Right lobe of liver (tissue), 6 donors: ENCODE data around the gene MIER2. TPM values are rescaled to one million over a fixed set of nuclear protein-coding genes. Genes with fewer than 3 reads are reported as not detected.
"Not testable (repeated sequence)": the region's sequence is repeated elsewhere in the genome, so short reads cannot be mapped to it uniquely, and the experiment has no call there.

Source experiments
- ATAC-seq, 4 donors: fragments of 200-7000 bp; cut with Tn5 transposase; one replicate each; pipeline ENCODE4 v1.9.1; 2020; ENCODE audit warnings: mild to moderate bottlenecking in 4 of 4, moderate library complexity in 4 of 4
- DNase-seq, 3 donors: peaks; one replicate each; pipeline ENCODE4 v3.0.0-alpha.2; 2020
- H3K27ac ChIP-seq, 3 donors: fragments of 200-600 bp; one replicate each; pipeline ENCODE4 v1.8.0; 2022
- H3K27me3 ChIP-seq, 2 donors: fragments of 200-600 bp; one replicate each; pipeline ENCODE4 v1.8.0; 2022
- H3K36me3 ChIP-seq, 4 donors: fragments of 200-600 bp; sonication (generic) in 1 of 4; one replicate each; pipeline versions ENCODE4 v1.5.1 to v1.8.0; 2017 to 2022; ENCODE audit warnings: control low read depth in 1 of 4
- H3K4me1 ChIP-seq, 4 donors: fragments of 200-600 bp; sonication (generic) in 1 of 4; one replicate each; pipeline versions ENCODE4 v1.5.1 to v1.8.0; 2017 to 2022; ENCODE audit warnings: control low read depth in 1 of 4
- H3K4me3 ChIP-seq, 3 donors: fragments of 200-600 bp; one replicate each; pipeline ENCODE4 v1.8.0; 2022
- H3K9me3 ChIP-seq, 4 donors: fragments of 200-600 bp; sonication (generic) in 1 of 4; one replicate each; pipeline versions ENCODE4 v1.5.1 to v1.8.0; 2017 to 2022; ENCODE audit warnings: control low read depth in 1 of 4
- POLR2A ChIP-seq: fragments of 450-650 bp; IDR thresholded peaks from one replicate; pipeline ENCODE4 v1.6.1; 2017; ENCODE audit warnings: antibody characterized with exemption, mild to moderate bottlenecking
- WGBS: methylation state at CpG from one replicate; pipeline ENCODE4 v1.1.6; 2018; ENCODE audit warnings: low coverage, low lambda C conversion rate; ENCODE audit not compliant: insufficient coverage; ENCODE audit errors: missing lambda C conversion rate; 5-methylcytosine and 5-hydroxymethylcytosine counted together
- intact Hi-C, 2 donors: fragments of 100-400 bp; cut with DNase I; formaldehyde crosslinking; loops; one replicate each; pipeline versions ENCODE4 v1.11.2 to v1.14.1; 2022
- long read RNA-seq: library from polyadenylated mRNA; unstranded; transcript quantifications from one replicate; pipeline ENCODE4 v2.0.0, GENCODE V29; 2019
- total RNA-seq, 6 experiments: library from RNA; depleted of rRNA in 2 of 6; stranded (reverse); fragments of >200 nt in 2 of 6; fragmentation: NEBNext Ultra II Directional in 3 of 6; extraction: Animal tissue kit (Norgen Biotek cat#: 25700) in 3 of 6; gene quantifications; one replicate each; pipeline versions ENCODE4 v1.1.0 to v1.2.4, GENCODE V29; 2016 to 2023
- TF ChIP-seq, protein P1 (sequence below), 4 donors: fragments of 200-600 bp in 3 of 4; fragments of 450-650 bp in 1 of 4; IDR thresholded peaks; one replicate each; pipeline versions ENCODE4 v1.5.1 to v1.8.0; 2016 to 2022; ENCODE audit warnings: antibody characterized with exemption in 4 of 4, mild to moderate bottlenecking in 2 of 4
- donor health status: DM: no; HTN: yes; CAD: no.
- donor health status: DM: no; HTN: no; CAD: no.
- donor health status: DM: no; HTN: no; CAD: no.
- donor health status: DM: no; HTN: yes; CAD: no.
- donor health status: DM: no; HTN: yes; CAD: no.

The MIER2 gene, protein sequence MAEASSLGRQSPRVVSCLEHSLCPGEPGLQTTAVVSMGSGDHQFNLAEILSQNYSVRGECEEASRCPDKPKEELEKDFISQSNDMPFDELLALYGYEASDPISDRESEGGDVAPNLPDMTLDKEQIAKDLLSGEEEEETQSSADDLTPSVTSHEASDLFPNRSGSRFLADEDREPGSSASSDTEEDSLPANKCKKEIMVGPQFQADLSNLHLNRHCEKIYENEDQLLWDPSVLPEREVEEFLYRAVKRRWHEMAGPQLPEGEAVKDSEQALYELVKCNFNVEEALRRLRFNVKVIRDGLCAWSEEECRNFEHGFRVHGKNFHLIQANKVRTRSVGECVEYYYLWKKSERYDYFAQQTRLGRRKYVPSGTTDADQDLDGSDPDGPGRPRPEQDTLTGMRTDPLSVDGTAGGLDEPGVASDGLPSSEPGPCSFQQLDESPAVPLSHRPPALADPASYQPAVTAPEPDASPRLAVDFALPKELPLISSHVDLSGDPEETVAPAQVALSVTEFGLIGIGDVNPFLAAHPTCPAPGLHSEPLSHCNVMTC
- total RNA-seq, result 1 to 10 TPM; 3.1 to 7.3 (median 4.5) TPM
- long read RNA-seq, result 0 reads

DNA sequence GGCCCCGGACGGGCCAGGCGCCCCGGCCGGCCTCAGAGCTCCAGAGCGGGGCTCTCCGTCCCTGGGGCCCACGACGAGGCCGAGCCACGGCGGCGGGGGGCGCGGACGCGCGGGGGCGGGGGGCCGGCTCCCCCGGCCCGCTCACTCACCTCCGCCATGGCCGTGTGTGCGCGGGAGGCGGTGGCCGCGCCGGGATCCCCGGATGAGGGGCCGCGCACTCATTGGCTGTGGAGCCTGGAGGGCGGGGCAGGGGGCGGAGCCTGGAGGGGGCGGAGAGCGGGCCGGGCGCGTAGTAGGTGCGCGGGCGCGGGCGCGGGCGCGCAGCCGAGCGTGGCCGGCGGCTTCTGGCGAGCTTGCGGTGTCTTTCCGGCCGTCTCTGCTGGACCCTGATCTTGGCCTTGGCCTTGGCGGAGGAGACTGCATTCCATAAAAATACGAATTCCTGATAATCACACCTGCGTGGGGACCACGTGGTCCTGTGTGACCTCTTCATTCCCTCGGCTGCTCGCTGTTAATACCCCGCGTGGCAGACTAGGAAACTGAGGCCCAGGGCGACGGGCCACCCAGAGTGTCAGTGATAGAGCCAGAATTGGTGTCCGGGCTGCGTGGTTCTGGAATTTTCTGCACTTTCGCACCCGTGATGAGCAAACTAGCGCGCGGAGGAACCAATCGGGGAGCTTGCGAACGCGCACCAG is at the start of gene MIER2:
Gene MIER2, minus strand, starts transcription at position 172 of the 695 bp plus-strand sequence. Its CDS starts 14 bp downstream, at position 158.
- no peaks in the 10 kb centered on the region for H3K36me3 ChIP-seq
- H3K9me3 ChIP-seq, result no peaks in the 10 kb centered on the region
- peak; percentile 82 to 83 (median 83) for DNase-seq
- peak; percentile 88 to 96 (median 95) for ATAC-seq
- H3K4me3 ChIP-seq, result peak within 1 kb of the TSS; percentile 60 to 78 (median 62)
- H3K27me3 ChIP-seq, result no peaks in the 10 kb centered on the region
- intact Hi-C loops, result no loop called here
- H3K27ac ChIP-seq, result peak within 1 kb of the TSS; percentile 15 to 57 (median 43)
- TF ChIP-seq, protein P1, sequence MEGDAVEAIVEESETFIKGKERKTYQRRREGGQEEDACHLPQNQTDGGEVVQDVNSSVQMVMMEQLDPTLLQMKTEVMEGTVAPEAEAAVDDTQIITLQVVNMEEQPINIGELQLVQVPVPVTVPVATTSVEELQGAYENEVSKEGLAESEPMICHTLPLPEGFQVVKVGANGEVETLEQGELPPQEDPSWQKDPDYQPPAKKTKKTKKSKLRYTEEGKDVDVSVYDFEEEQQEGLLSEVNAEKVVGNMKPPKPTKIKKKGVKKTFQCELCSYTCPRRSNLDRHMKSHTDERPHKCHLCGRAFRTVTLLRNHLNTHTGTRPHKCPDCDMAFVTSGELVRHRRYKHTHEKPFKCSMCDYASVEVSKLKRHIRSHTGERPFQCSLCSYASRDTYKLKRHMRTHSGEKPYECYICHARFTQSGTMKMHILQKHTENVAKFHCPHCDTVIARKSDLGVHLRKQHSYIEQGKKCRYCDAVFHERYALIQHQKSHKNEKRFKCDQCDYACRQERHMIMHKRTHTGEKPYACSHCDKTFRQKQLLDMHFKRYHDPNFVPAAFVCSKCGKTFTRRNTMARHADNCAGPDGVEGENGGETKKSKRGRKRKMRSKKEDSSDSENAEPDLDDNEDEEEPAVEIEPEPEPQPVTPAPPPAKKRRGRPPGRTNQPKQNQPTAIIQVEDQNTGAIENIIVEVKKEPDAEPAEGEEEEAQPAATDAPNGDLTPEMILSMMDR (IDR thresholded peaks at IDR 0.05), result no peak
- TF ChIP-seq POLR2A, result no peak
- WGBS, result 12% methylated on average over 22 of the region's 77 CpGs
- H3K4me1 ChIP-seq, result peaks cover 0 to 16% (median 0%) of the 10 kb centered on the region in 4 donors

DNA sequence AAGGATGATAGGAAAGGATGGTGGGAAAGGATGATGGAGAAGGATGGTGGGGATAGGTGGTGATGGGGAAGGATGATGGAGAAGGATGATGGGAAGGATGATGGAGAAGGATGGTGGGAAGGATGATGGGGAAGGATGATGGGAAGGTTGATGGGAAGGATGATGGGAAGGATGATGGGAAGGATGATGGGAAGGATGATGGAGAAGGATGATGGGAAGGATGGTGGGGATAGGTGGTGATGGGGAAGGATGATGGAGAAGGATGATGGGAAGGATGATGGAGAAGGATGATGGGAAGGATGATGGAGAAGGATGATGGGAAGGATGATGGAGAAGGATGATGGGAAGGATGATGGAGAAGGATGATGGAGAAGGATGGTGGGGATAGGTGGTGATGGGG is 49.0 kb upstream of the MIER2 start:
- ATAC-seq, intact Hi-C loops, DNase-seq, H3K27ac ChIP-seq, H3K4me1 ChIP-seq, H3K9me3 ChIP-seq, H3K4me3 ChIP-seq, H3K36me3 ChIP-seq, H3K27me3 ChIP-seq: not testable (repeated sequence)

DNA sequence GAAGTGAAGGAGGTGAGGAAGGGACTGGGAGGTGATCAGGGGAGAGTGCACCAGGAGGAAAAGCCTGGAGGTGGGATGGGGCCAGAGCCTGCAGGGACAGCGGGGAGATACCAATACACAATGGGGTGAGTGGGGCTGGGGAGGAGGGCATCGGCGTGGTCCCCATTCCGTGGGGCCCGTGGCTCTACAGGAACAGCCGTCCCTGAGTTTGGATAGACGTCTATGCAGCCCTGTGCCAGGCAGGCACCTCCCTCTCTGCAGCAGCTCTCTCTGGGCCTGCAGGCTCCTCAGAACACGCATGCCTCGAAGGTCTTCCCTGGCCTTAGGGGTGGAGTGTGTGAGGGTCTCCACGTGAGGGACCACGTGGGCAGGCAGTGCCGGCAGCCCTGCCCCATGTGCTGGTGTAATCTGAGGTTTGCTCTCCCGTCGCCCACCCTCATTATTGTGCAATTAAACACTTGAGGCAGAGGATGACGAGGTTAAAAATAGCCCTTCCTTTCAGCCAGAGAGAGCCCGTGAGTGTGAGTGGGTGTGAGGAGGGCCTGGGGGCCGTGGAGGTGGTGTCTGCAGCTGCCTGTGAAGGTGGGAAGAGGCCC is 47.9 kb upstream of the MIER2 start:
- WGBS, result 35% methylated on average over 8 of the region's 17 CpGs
- ATAC-seq (peak in 1 of 4 donors; percentile 16), DNase-seq (peak in 2 of 3 donors; percentile 9 to 44)
- no peaks in the 10 kb centered on the region for H3K27me3 ChIP-seq
- no peak overlapping the region for H3K27ac ChIP-seq
- no peaks in the 10 kb centered on the region for H3K4me1 ChIP-seq
- intact Hi-C loops, result no loop called here
- no peaks in the 10 kb centered on the region for H3K36me3 ChIP-seq
- TF ChIP-seq POLR2A, result no peak
- TF ChIP-seq, protein P1 (IDR thresholded peaks at IDR 0.05), result no peak
- no peak overlapping the region for H3K4me3 ChIP-seq
- no peaks in the 10 kb centered on the region for H3K9me3 ChIP-seq

DNA sequence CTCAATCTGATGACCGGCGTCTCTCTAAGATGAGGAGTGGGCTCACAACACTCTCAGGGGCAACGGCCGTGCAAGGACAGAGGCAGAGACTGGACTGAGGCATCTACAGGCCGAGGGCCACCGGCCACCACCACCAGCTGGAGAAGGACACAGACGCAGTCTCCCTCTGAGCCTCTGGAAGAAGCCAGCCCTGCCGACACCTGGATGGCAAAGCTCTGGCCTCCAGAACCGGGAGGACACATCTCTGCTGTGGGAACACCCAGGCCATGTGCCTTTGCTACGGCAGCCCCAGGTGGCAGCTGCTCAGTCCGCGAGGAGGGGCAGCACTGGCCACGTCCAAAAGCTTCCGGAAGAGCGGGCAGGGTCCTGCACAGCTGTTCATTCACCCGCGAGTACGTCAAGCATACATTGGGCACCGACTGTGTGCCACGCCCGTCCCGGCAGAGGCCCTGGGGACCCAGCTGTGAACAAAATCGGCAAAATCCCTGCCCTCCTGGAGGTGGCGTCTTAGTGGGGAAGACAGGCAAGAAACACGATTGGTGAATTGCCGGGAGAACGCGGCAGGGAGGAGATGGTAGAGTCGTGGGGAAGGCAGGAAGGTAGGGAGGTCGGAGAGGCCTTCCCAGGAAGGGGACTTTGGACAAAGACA is 47.3 kb upstream of the MIER2 start:
- Histone ChIP-seq H3K36me3 (no peaks in the 10 kb centered on the region), H3K4me3 (no peak overlapping the region), H3K9me3 (no peaks in the 10 kb centered on the region), H3K4me1 (no peaks in the 10 kb centered on the region), H3K27me3 (no peaks in the 10 kb centered on the region), H3K27ac (no peak overlapping the region)
- 75% methylated on average over 19 of the region's 30 CpGs for WGBS
- DNase-seq, result peak in 1 of 3 donors; percentile 7
- TF ChIP-seq POLR2A, result no peak
- TF ChIP-seq, protein P1 (IDR thresholded peaks at IDR 0.05), result no peak
- peak in 1 of 4 donors; percentile 14 for ATAC-seq
- intact Hi-C loops, result no loop called here
